ENCODE measurements around the gene HOXD12.
A peak's percentile ranks its signal among the peaks of the same experiment; 100 is the strongest.

HOXD12 gene

GRCh38 chr2:176117823-176118371 is 18.3 kb downstream of the HOXD12 start:
- no peak overlapping the region for H3K27ac ChIP-seq (ENCODE audit: low read depth, low read length)
- H3K79me2 ChIP-seq (ENCODE audit: control insufficient read depth, insufficient read depth, low read length, unreplicated experiment): no peaks in the 10 kb centered on the region
- H3K4me1 ChIP-seq (ENCODE audit: control insufficient read depth, insufficient read depth, low read length, unreplicated experiment): no peaks in the 10 kb centered on the region
- H3K36me3 ChIP-seq (ENCODE audit: insufficient read depth, low read length): no peaks in the 10 kb centered on the region
- peaks cover 93% of the 10 kb centered on the region for H3K27me3 ChIP-seq (ENCODE audit: insufficient read depth, low read length)
- peak overlapping the region; percentile 6; the same call in 1 of the 2 replicates for H3K4me3 ChIP-seq (ENCODE audit: low read depth, low read length)
- H2AFZ ChIP-seq (ENCODE audit: low read length, unreplicated experiment): no peak overlapping the region

GRCh38 chr2:176118601-176119339 is 19.2 kb downstream of the HOXD12 start:
- Histone ChIP-seq H3K27ac (ENCODE audit: low read depth, low read length) (no peak overlapping the region), H3K27me3 (ENCODE audit: insufficient read depth, low read length) (peaks cover 84% of the 10 kb centered on the region), H3K79me2 (ENCODE audit: control insufficient read depth, insufficient read depth, low read length, unreplicated experiment) (no peaks in the 10 kb centered on the region), H3K4me3 (ENCODE audit: low read depth, low read length) (peak overlapping the region; percentile 52), H3K36me3 (ENCODE audit: insufficient read depth, low read length) (no peaks in the 10 kb centered on the region), H3K4me1 (ENCODE audit: control insufficient read depth, insufficient read depth, low read length, unreplicated experiment) (no peaks in the 10 kb centered on the region), H2AFZ (ENCODE audit: low read length, unreplicated experiment) (no peak overlapping the region)

GRCh38 chr2:176120364-176121189 is 21.0 kb downstream of the HOXD12 start:
- Histone ChIP-seq H3K79me2 (ENCODE audit: control insufficient read depth, insufficient read depth, low read length, unreplicated experiment) (no peaks in the 10 kb centered on the region), H3K4me1 (ENCODE audit: control insufficient read depth, insufficient read depth, low read length, unreplicated experiment) (no peaks in the 10 kb centered on the region), H3K4me3 (ENCODE audit: low read depth, low read length) (no peak overlapping the region), H3K27ac (ENCODE audit: low read depth, low read length) (no peak overlapping the region), H3K27me3 (ENCODE audit: insufficient read depth, low read length) (peaks cover 66% of the 10 kb centered on the region), H3K36me3 (ENCODE audit: insufficient read depth, low read length) (no peaks in the 10 kb centered on the region), H2AFZ (ENCODE audit: low read length, unreplicated experiment) (no peak overlapping the region)

GRCh38 chr2:176121190-176122051 is 21.8 kb downstream of the HOXD12 start:
- Histone ChIP-seq H3K79me2 (ENCODE audit: control insufficient read depth, insufficient read depth, low read length, unreplicated experiment) (no peaks in the 10 kb centered on the region), H3K27me3 (ENCODE audit: insufficient read depth, low read length) (peaks cover 57% of the 10 kb centered on the region), H3K4me1 (ENCODE audit: control insufficient read depth, insufficient read depth, low read length, unreplicated experiment) (no peaks in the 10 kb centered on the region), H3K4me3 (ENCODE audit: low read depth, low read length) (peak overlapping the region; percentile 92), H3K36me3 (ENCODE audit: insufficient read depth, low read length) (no peaks in the 10 kb centered on the region), H2AFZ (ENCODE audit: low read length, unreplicated experiment) (peak overlapping the region; percentile 94), H3K27ac (ENCODE audit: low read depth, low read length) (no peak overlapping the region)

- peaks cover 50% of the 10 kb centered on the region for H3K27me3 ChIP-seq (ENCODE audit: insufficient read depth, low read length)
- no peaks in the 10 kb centered on the region for H3K36me3 ChIP-seq (ENCODE audit: insufficient read depth, low read length)
- H3K4me3 ChIP-seq (ENCODE audit: low read depth, low read length): peak overlapping the region; percentile 92
- H2AFZ ChIP-seq (ENCODE audit: low read length, unreplicated experiment): peak overlapping the region; percentile 94
- no peaks in the 10 kb centered on the region for H3K79me2 ChIP-seq (ENCODE audit: control insufficient read depth, insufficient read depth, low read length, unreplicated experiment)
- no peak overlapping the region for H3K27ac ChIP-seq (ENCODE audit: low read depth, low read length)
- H3K4me1 ChIP-seq (ENCODE audit: control insufficient read depth, insufficient read depth, low read length, unreplicated experiment): no peaks in the 10 kb centered on the region
Observed at GRCh38 chr2:176122052-176122682, 22.6 kb downstream of the HOXD12 start.

GRCh38 chr2:176122683-176123410 is 23.3 kb downstream of the HOXD12 start, which contains the start of gene HOXD9:
Gene HOXD9, plus strand, starts transcription at chr2:176122719. Its CDS starts 50 bp downstream, at chr2:176122769.
- Histone ChIP-seq H3K36me3 (ENCODE audit: insufficient read depth, low read length) (no peaks in the 10 kb centered on the region), H3K27ac (ENCODE audit: low read depth, low read length) (no peak within 1 kb of the TSS), H2AFZ (ENCODE audit: low read length, unreplicated experiment) (peak within 1 kb of the TSS; percentile 94), H3K79me2 (ENCODE audit: control insufficient read depth, insufficient read depth, low read length, unreplicated experiment) (no peaks in the 10 kb centered on the region), H3K27me3 (ENCODE audit: insufficient read depth, low read length) (peaks cover 43% of the 10 kb centered on the region), H3K4me1 (ENCODE audit: control insufficient read depth, insufficient read depth, low read length, unreplicated experiment) (peaks cover 4% of the 10 kb centered on the region), H3K4me3 (ENCODE audit: low read depth, low read length) (peak within 1 kb of the TSS; percentile 92)

- peak overlapping the region; percentile 94 for H2AFZ ChIP-seq (ENCODE audit: low read length, unreplicated experiment)
- no peaks in the 10 kb centered on the region for H3K79me2 ChIP-seq (ENCODE audit: control insufficient read depth, insufficient read depth, low read length, unreplicated experiment)
- peaks cover 8% of the 10 kb centered on the region for H3K4me1 ChIP-seq (ENCODE audit: control insufficient read depth, insufficient read depth, low read length, unreplicated experiment)
- H3K27me3 ChIP-seq (ENCODE audit: insufficient read depth, low read length): peaks cover 36% of the 10 kb centered on the region
- peak overlapping the region; percentile 92 for H3K4me3 ChIP-seq (ENCODE audit: low read depth, low read length)
- no peaks in the 10 kb centered on the region for H3K36me3 ChIP-seq (ENCODE audit: insufficient read depth, low read length)
- H3K27ac ChIP-seq (ENCODE audit: low read depth, low read length): no peak overlapping the region
Observed at GRCh38 chr2:176123411-176124109, 24.0 kb downstream of the HOXD12 start.

GRCh38 chr2:176124110-176124946 is 24.7 kb downstream of the HOXD12 start:
- Histone ChIP-seq H3K27me3 (ENCODE audit: insufficient read depth, low read length) (peaks cover 30% of the 10 kb centered on the region), H3K36me3 (ENCODE audit: insufficient read depth, low read length) (no peaks in the 10 kb centered on the region), H3K4me1 (ENCODE audit: control insufficient read depth, insufficient read depth, low read length, unreplicated experiment) (peaks cover 8% of the 10 kb centered on the region), H3K27ac (ENCODE audit: low read depth, low read length) (no peak overlapping the region), H3K4me3 (ENCODE audit: low read depth, low read length) (no peak overlapping the region; the same call in 1 of the 2 replicates), H3K79me2 (ENCODE audit: control insufficient read depth, insufficient read depth, low read length, unreplicated experiment) (no peaks in the 10 kb centered on the region), H2AFZ (ENCODE audit: low read length, unreplicated experiment) (no peak overlapping the region)
